K562 (cell line): ENCODE data around the gene IGF2R. TPM values are rescaled to one million over a fixed set of nuclear protein-coding genes. Genes with fewer than 3 reads are reported as not detected.

Experiments
- ARID3A ChIP-seq: IDR thresholded peaks from 2 replicates; pipeline ENCODE4 v1.6.1; 2012; ENCODE audit warnings: low read depth, low read length, improper control_type of control experiment, borderline replicate concordance
- BCOR ChIP-seq: fragments of 450-650 bp; IDR thresholded peaks from 2 replicates; pipeline ENCODE4 v1.6.1; 2016
- GABPB2 ChIP-seq: fragments of 250-450 bp; sonication (Bioruptor Pico); conservative IDR thresholded peaks from 2 replicates; pipeline ENCODE4 v1.5.1; 2021; ENCODE audit warnings: mild to moderate bottlenecking
- HDAC2 ChIP-seq: fragments of 450-650 bp; IDR thresholded peaks from 2 replicates; pipeline ENCODE4 v1.6.1; 2016; ENCODE audit warnings: mild to moderate bottlenecking
- HMBOX1 ChIP-seq: sonication (generic); IDR thresholded peaks from 2 replicates; pipeline ENCODE4 v1.6.1; 2016
- KAT7 ChIP-seq: sonication (generic); formaldehyde crosslinking; IDR thresholded peaks from 2 replicates; pipeline ENCODE4 v1.8.0; 2022; ENCODE audit warnings: missing genetic modification reagents, mild to moderate bottlenecking, borderline replicate concordance
- MEF2D ChIP-seq: conservative IDR thresholded peaks from 2 replicates; pipeline ENCODE4 v1.6.1; 2016; ENCODE audit warnings: low read depth, missing genetic modification characterization, missing compliant biosample characterization
- NR2C1 ChIP-seq, 2 experiments: fragments of 450-650 bp; IDR thresholded peaks; 2 replicates each; pipeline ENCODE4 v1.6.1; 2017; ENCODE audit warnings: mild to moderate bottlenecking in 2 of 2, antibody characterized with exemption in 1 of 2, inconsistent platforms in 1 of 2, missing compliant biosample characterization in 1 of 2, missing genetic modification characterization in 1 of 2
- NR4A1 ChIP-seq, 2 experiments: fragments of 250-450 bp in 1 of 2; fragments of 450-650 bp in 1 of 2; sonication (Bioruptor Pico) in 1 of 2; IDR thresholded peaks; 2 replicates each; pipeline versions ENCODE4 v1.4.0 to v1.6.1; 2016 to 2020; ENCODE audit warnings: mild to moderate bottlenecking in 2 of 2, missing compliant biosample characterization in 1 of 2, missing genetic modification characterization in 1 of 2, moderate library complexity in 1 of 2
- SIX5 ChIP-seq, 2 experiments: IDR thresholded peaks; 2 replicates each; pipeline ENCODE4 v1.6.1; 2011; ENCODE audit warnings: low read length in 2 of 2, borderline replicate concordance in 1 of 2, low read depth in 1 of 2, mild to moderate bottlenecking in 1 of 2, moderate library complexity in 1 of 2; ENCODE audit not compliant: insufficient read depth in 1 of 2
- TARDBP ChIP-seq: fragments of 450-650 bp; IDR thresholded peaks from 2 replicates; pipeline ENCODE4 v1.6.1; 2016
- ZNF445 ChIP-seq: fragments of 250-450 bp; sonication (Bioruptor Pico); IDR thresholded peaks from 2 replicates; pipeline ENCODE4 v1.4.0; 2020; ENCODE audit warnings: low read depth, mild to moderate bottlenecking, moderate library complexity
- ZNF449 ChIP-seq: fragments of 250-450 bp; sonication (Bioruptor Pico); IDR thresholded peaks from 2 replicates; pipeline ENCODE4 v1.8.0; 2022; ENCODE audit warnings: moderate library complexity, mild to moderate bottlenecking, inconsistent platforms
- ZSCAN29 ChIP-seq: fragments of 450-650 bp; IDR thresholded peaks from 2 replicates; pipeline ENCODE4 v1.6.1; 2017
- polyA plus RNA-seq, 8 experiments: library from polyadenylated mRNA; depleted of rRNA in 4 of 8; stranded (reverse) in 5 of 8; unstranded in 3 of 8; fragments of >200 nt; fragmentation: Nextera tagmentation in 2 of 8; fragmentation: Illumina TruSeq in 1 of 8; extraction: Ambion mirVana in 2 of 8; extraction: Trizol in 1 of 8; gene quantifications; 2 replicates each; pipeline versions ENCODE4 v1.2.1 to v1.2.3, GENCODE V29; 2011 to 2014; ENCODE audit warnings: inconsistent platforms in 1 of 8, missing spikeins in 1 of 8
- total RNA-seq, 7 experiments: library from RNA; depleted of rRNA in 6 of 7; stranded (reverse); fragments of >200 nt in 6 of 7; fragmentation: Illumina TruSeq in 2 of 7; extraction: Trizol in 2 of 7; gene quantifications; 2 replicates each; pipeline versions ENCODE4 v1.2.1 to v1.2.3, GENCODE V29; 2011 to 2021; ENCODE audit warnings: low replicate concordance in 1 of 7
- TF ChIP-seq, protein P1 (sequence below): fragments of 450-650 bp; formaldehyde crosslinking; IDR thresholded peaks from 2 replicates; pipeline ENCODE4 v1.4.0; 2020; ENCODE audit warnings: mild to moderate bottlenecking, moderate library complexity
- TF ChIP-seq, protein P2 (sequence below): fragments of 250-450 bp; sonication (Bioruptor Pico); IDR thresholded peaks from 2 replicates; pipeline ENCODE4 v1.8.0; 2021; ENCODE audit warnings: moderate library complexity, mild to moderate bottlenecking, inconsistent platforms

The IGF2R gene
- total and polyA plus RNA-seq, 9 of the 15 experiments (the other 6 are each of a cell fraction or from before 2014, with no cell fraction given): 3.5 to 92.3 (median 34.5) TPM

- TF ChIP-seq ARID3A (no peak), ZNF449 (no peak), TARDBP (0 out of 2 replicates have a peak, but pooled peaks have one; percentile 36), NR4A1 (CRISPR knock-in tag; IDR thresholded peaks at IDR 0.05) (no peak), NR4A1 (tag; IDR thresholded peaks at IDR 0.05) (no peak), HDAC2 (0 out of 2 replicates have a peak, but pooled peaks have one; percentile 27), HMBOX1 (peak; percentile 90), SIX5 (IDR thresholded peaks at IDR 0.05; ENCODE audit: borderline replicate concordance in 1 of 2, insufficient read depth in 1 of 2, low read depth in 1 of 2, low read length in 2 of 2) (no peak), BCOR (no peak), NR2C1 (IDR thresholded peaks at IDR 0.05) (no peak), NR2C1 (tag; IDR thresholded peaks at IDR 0.05) (no peak), MEF2D (no peak), GABPB2 (CRISPR knock-in tag) (no peak), ZSCAN29 (peak; percentile 50; the same call in 1 of the 2 replicates), KAT7 (CRISPR knock-in tag) (no peak), ZNF445 (CRISPR knock-in tag) (no peak)
- TF ChIP-seq, protein P1, sequence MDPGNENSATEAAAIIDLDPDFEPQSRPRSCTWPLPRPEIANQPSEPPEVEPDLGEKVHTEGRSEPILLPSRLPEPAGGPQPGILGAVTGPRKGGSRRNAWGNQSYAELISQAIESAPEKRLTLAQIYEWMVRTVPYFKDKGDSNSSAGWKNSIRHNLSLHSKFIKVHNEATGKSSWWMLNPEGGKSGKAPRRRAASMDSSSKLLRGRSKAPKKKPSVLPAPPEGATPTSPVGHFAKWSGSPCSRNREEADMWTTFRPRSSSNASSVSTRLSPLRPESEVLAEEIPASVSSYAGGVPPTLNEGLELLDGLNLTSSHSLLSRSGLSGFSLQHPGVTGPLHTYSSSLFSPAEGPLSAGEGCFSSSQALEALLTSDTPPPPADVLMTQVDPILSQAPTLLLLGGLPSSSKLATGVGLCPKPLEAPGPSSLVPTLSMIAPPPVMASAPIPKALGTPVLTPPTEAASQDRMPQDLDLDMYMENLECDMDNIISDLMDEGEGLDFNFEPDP (CRISPR knock-in tag): no peak
- TF ChIP-seq, protein P2, sequence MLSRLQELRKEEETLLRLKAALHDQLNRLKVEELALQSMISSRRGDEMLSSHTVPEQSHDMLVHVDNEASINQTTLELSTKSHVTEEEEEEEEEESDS (CRISPR knock-in tag): no peak
These were observed 169.3 kb downstream of the IGF2R start (continued) for GRCh38 chr6:160137989-160138835.
